ENCODE results near the gene CDC42EP2. TPM values are rescaled to one million over a fixed set of nuclear protein-coding genes. Genes with fewer than 3 reads are reported as not detected.
A peak's percentile ranks its signal among the peaks of the same experiment; 100 is the strongest.

CDC42EP2 gene
- total and polyA plus RNA-seq, 4 donors = 9.2 to 35.0 (median 26.2) TPM

DNA sequence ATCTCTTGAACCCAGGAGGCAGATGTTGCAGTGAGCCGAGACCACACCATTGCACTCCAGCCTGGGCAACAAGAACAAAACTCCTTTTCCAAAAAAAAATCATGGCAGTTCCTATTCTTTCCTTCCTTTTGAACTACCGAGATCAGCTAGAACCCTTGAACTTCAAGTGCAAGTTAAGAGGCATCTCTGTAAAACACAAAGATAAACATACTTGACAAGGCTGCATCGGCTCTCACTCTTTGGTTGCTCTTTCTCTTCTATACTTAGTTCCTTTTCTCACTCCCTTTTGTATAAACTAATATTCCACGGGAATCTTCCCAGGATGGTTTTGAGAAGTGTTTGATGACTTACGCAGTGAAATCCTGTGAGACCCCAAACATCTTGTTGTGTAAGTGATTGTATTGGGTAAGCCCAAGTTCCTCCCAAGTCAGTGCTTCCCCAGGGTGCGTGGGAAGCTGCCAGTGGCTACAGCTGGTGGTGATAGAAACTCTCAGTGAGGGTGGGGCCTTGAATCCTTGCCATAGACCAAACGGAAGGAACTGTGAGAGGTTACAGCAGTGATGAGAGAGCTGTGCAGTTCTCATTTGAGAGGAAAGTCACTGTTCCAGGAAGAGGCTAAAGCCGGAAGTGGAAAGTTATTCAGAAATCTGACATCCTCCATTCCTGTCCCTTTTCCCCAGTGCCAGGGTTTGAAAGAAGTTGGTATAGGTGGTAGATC lies 24.1 kb upstream of the CDC42EP2 start:
- Histone ChIP-seq H3K9ac (ENCODE audit: insufficient read depth in 1 of 2, low read length in 2 of 2) (peak overlapping the region in 1 of 2 donors; percentile 65), H3K4me3 (no peak overlapping the region), H3K4me1 (ENCODE audit: control insufficient read depth in 5 of 5, insufficient read depth in 5 of 5, low read length in 5 of 5) (peaks cover 2 to 60% (median 24%) of the 10 kb centered on the region in 5 donors)

GRCh38 chr11:65291613-65292012 lies 23.1 kb upstream of the CDC42EP2 start:
- Histone ChIP-seq H3K27me3 (ENCODE audit: control insufficient read depth in 3 of 3, insufficient read depth in 3 of 3, low read length in 2 of 3) (no peaks in the 10 kb centered on the region), H3K36me3 (ENCODE audit: control insufficient read depth in 4 of 4, insufficient read depth in 4 of 4, low read length in 4 of 4) (peaks cover 0 to 19% (median 8%) of the 10 kb centered on the region in 4 donors), H3K4me1 (ENCODE audit: control insufficient read depth in 5 of 5, insufficient read depth in 5 of 5, low read length in 5 of 5) (peaks cover 2 to 70% (median 31%) of the 10 kb centered on the region in 5 donors), H3K27ac (ENCODE audit: low read depth in 1 of 2, low read length in 1 of 2) (peak overlapping the region; percentile 47 to 96), H3K9ac (ENCODE audit: insufficient read depth in 1 of 2, low read length in 2 of 2) (peak overlapping the region in 1 of 2 donors; percentile 65), H3K4me3 (no peak overlapping the region), H3K9me3 (ENCODE audit: control insufficient read depth in 4 of 4, insufficient read depth in 3 of 4, low read length in 3 of 4) (no peaks in the 10 kb centered on the region)
- DNase-seq (peak in 2 of 3 donors; percentile 43), ATAC-seq (ENCODE audit: insufficient read depth, low FRiP score) (peak; percentile 22)
- TF ChIP-seq CTCF (IDR thresholded peaks at IDR 0.05; ENCODE audit: control extremely low read depth, extremely low read depth) = no peak
- WGBS, 2 donors = 26 to 53% methylated on average over 5 of the region's 5 CpGs

More for the DNA sequence above, 24.1 kb upstream of the CDC42EP2 start:
- TF ChIP-seq CTCF (IDR thresholded peaks at IDR 0.05; ENCODE audit: control extremely low read depth, extremely low read depth) = no peak
- H3K27ac ChIP-seq (ENCODE audit: low read depth in 1 of 2, low read length in 1 of 2) = peak overlapping the region; percentile 49 to 96
- 13 to 14% methylated on average over 8 of the region's 8 CpGs for WGBS, 2 donors
- H3K27me3 ChIP-seq (ENCODE audit: control insufficient read depth in 3 of 3, insufficient read depth in 3 of 3, low read length in 2 of 3) = no peaks in the 10 kb centered on the region
- peaks cover 0 to 13% (median 8%) of the 10 kb centered on the region in 4 donors for H3K36me3 ChIP-seq (ENCODE audit: control insufficient read depth in 4 of 4, insufficient read depth in 4 of 4, low read length in 4 of 4)
- H3K9me3 ChIP-seq (ENCODE audit: control insufficient read depth in 4 of 4, insufficient read depth in 3 of 4, low read length in 3 of 4) = no peaks in the 10 kb centered on the region
- ATAC-seq (ENCODE audit: insufficient read depth, low FRiP score) (peak; percentile 91), DNase-seq (peak; percentile 93 to 97 (median 95))

DNA sequence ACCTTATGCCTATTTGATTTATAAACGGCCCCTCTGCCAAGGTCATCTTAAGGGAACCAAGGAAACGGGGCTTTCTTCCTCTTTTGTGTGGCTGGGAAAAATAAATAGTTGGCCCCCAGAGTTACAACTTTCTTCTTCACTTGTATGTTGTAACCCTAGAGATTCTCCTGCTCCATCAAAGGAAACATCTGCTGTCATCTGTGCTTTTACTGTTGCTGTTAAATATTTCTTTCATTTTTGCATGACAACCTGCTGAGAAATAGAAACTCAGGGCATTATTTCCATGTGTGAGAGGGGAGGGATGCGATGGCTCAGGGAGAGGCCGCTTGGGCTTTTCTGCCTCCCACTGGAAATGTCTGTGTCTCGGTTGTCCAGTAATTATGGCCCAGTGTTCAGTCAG lies 21.8 kb upstream of the CDC42EP2 start:
- peak overlapping the region in 1 of 2 donors; percentile 84 for H3K9ac ChIP-seq (ENCODE audit: insufficient read depth in 1 of 2, low read length in 2 of 2)
- ATAC-seq (ENCODE audit: insufficient read depth, low FRiP score) (no peak), DNase-seq (no peak)
- TF ChIP-seq CTCF (IDR thresholded peaks at IDR 0.05; ENCODE audit: control extremely low read depth, extremely low read depth) = no peak
- no peaks in the 10 kb centered on the region for H3K27me3 ChIP-seq (ENCODE audit: control insufficient read depth in 3 of 3, insufficient read depth in 3 of 3, low read length in 2 of 3)
- 54 to 56% methylated on average over 5 of the region's 5 CpGs for WGBS, 2 donors
- H3K9me3 ChIP-seq (ENCODE audit: control insufficient read depth in 4 of 4, insufficient read depth in 3 of 4, low read length in 3 of 4) = no peaks in the 10 kb centered on the region
- peaks cover 0 to 19% (median 8%) of the 10 kb centered on the region in 4 donors for H3K36me3 ChIP-seq (ENCODE audit: control insufficient read depth in 4 of 4, insufficient read depth in 4 of 4, low read length in 4 of 4)
- peaks cover 2 to 83% (median 37%) of the 10 kb centered on the region in 5 donors for H3K4me1 ChIP-seq (ENCODE audit: control insufficient read depth in 5 of 5, insufficient read depth in 5 of 5, low read length in 5 of 5)
- no peak overlapping the region for H3K4me3 ChIP-seq
- peak overlapping the region; percentile 5 to 96 for H3K27ac ChIP-seq (ENCODE audit: low read depth in 1 of 2, low read length in 1 of 2)

All from lung (tissue), 12 donors.